GM18520 (cell line): ENCODE results near the gene GNAO1.

Source experiments
- ATAC-seq: cut with Tn5 transposase; IDR thresholded peaks from one replicate; pipeline ENCODE4 v1.9.1; 2021; ENCODE audit not compliant: unreplicated experiment

The GNAO1 gene

DNA sequence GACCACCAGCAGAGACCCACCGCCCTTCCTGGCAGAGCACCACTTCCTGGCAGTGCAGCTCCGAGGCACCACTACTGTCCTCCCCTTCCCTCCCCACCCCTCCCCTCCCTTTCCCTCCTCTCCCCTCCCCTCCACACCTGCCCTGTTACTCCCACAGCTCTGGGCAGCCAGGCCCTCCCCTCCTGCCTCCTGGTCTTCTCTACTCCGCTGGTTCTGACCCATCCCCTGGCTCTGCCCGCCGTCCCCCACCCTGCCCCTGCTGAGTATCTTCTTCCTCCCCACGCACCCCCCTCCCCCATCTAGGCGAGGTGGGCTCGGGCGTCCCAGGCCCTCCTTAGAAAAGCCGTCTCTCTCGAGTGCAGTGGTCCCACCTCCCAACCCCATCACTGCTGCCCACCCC is 156.4 kb downstream of the GNAO1 start:
- no peak for ATAC-seq

DNA sequence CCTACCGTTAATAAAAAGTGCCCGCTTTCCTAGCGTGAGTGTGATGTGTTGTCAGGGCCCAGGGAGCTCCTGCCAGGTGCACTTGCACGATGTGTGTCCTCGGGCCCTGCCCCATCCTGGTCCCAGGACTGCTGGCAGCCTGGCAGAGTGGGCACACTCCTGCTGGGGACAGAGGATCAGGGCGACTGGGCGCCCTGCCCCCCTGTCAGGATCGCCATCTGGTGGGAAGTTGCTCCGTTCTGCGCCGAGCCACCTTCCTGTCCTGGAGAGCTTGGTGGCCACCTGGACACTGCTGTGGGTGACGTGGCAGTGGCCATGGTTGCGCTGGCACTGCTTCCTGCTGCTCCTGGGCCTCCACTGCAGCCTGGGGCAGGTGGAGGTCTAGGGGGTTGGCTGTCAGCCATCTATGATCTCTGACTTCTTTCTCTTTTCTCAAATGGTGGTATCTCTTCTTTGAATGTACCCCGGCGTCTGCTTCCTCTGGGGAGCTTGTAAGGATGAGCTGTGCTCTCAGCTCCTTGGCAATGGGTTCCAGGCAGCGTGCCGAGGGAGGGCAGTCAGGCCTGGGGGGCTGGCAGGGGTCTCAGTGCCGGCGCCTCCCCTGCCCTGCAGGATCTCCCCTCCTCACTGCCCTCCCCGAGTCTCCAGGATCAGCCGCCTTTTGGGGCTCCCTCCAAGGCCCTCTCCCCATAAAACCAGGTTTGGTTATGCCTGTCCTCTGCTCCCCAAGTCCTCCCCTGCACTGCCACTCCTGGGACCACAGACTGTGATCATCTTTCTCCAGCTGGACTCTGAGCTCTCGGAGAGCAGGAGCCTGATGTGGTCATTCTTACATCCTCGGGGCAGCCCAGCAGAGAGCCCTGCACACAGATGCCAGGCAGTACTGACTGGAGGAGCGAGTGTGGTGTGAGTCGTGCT is 157.1 kb downstream of the GNAO1 start:
- no peak for ATAC-seq

DNA sequence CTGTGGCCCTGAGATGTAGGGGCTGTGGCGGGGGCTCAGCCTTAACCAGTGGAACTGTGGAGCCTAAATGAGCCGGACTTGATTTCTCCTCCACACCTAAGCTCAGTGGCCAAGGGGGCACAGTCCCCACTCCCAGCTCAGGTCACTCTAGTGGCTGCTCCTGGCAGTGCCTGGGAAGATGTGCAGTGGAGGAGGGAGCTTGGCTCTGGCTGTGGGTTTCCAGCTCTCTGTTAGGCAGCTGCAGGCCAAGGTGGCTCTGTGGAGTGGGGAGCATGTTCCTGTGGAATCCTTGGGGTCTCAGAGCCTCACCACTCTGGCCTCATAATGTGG is 157.8 kb downstream of the GNAO1 start:
- ATAC-seq: no peak

DNA sequence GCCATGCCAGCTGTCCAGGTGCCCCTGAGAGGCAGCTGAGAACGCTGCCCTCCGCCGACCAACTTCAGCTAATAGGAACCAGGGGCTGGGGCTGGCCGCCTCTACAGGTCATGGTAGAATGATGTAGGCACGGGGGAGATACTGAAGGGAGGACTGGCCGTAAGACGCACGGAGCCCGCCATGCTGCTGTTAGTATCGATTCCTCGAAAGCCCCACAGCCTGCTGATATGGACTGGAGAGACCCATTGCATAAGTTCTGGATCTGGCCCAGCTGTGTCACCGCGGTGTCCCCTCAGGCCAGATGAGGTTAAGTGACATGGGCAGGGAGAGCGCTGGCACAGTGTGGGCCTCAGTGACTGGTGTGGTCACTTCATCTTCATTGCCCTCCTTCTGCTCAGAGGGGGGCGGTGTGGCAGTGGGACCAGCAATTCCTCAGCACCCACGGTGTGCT is 158.4 kb downstream of the GNAO1 start:
- ATAC-seq: no peak

DNA sequence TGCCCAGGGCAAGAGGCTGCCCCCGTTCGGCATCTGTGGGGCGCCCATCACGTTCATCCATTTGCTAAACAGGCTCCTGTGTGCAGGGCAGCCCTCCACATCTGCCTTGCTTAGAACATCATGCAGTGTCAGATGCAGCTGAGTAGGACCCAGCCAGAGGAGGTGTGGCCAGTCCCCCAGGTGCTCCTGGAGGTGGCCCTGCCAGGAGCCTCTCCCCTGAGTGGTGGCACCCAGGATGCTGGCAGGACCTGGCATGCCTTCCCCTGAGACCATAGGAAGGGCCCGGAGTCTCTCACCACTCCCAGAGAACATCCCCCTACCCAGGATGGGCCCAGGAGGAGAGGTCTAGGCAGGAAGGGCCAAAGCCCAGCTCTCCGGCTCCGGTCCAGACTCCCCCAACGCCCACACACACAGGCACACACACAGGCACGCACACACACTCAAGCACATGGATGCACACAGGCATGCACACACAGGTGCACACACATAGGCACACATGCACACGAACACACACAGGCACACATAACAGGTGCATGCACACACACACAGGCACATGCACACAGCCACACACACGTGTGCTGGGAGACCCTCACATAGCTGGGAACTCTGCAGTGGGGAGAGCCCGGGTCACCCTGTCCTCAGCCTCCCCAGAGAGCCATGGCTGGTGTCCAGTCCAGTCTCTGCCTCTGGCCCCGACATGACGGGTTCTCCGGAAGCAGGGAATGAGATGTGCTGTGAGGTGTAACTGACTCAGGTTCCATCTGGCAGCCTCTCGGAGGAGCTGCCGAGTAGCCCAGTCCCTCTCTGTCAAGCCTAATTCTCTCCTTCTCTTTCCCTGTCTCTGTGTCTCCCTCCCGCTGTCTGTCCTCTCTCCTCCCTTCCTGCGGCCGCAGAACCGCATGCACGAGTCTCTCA is 159.5 kb downstream of the GNAO1 start:
- no peak for ATAC-seq

DNA sequence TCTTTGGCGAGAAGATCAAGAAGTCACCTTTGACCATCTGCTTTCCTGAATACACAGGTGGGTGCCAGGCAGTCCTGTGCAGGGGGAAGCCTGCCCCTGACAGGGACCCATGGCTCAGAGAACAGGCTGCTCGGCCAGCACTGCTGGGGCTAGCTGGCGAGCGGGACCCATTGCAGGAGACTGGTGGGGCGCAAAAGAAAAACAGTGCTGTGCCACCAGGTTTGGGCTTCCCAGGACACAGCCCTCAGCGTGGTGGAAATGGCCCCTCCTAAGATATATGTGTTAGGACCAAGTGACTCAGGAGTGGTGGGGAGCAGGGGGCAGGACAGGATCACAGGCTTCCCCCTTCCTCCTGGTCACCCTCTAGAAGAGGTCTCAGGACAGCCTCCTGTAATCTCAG is 160.2 kb downstream of the GNAO1 start:
- ATAC-seq: no peak

DNA sequence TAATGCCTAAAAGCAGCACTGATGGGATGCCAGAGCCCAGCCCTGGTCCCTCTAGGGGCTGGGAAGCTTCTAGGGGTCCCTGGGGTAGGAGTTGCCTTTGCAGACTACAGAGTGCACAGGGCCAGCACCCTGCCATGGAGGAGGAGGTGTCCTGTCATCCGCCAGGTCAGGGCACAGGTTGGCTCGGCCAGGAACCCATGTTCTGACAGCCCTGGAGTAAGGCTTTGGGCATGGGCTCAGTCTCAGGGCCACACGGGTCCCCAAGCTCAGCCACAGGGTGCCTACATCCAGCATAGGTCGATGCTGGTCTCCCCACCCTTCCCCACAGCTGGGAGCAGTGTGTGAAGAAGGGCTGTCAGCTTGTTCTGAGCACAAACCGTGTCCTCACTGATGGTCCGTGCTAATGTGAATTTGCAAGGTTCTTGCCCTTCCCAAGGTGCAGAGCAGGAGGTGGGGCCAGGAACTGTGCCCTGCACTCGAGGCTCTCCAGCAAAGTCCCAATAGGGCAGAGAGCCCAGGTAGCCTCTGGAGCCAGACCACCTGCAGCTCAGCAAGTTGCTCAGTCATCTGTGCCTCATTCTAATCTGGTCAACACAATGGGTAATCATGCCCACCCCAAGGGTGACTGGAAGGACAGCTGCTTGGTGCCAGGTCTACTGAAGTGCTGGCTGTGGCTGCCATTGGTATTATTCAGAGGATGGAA is 161.2 kb downstream of the GNAO1 start:
- ATAC-seq: no peak

DNA sequence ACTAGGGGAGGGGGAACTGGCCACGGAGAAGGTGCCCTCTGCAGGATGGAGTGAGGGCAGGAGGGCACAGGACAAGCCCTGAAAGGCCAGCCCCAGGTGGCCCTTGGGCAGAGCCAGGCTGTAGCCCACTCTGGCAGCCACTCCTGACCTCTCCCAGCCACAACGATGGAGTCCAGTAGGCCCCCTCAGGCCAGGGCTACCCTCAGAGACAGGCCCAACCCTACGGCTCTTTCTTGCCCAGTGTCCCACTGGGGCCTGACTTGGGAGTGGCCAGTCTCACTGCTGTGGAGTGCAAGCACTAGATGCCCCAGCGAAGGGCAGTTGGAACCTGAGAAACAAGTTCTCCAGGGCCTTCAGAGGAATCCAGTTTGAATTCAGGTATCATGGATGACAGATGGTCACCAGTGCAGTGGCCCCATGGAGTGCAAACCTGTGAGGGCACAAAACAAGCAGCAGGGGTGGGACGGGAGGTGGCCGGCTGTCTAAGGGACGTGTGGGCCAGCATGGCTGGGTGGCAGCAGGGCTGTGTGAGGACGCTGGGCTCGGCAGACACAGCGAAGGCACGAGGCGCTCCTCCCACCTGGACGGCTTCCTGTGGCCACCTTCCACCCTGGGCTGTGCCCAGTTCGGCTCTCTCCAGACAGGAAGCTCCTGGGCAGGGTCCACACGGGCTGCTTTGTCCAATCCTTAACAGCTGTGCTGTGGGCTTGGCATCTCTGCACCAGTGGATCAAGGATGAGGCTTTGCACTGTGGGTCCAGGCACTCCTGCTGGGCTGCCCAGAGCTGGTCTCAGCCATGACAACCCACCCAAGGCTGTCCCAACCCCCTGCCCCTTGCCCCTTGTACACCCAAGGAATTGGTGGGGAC is 162.0 kb downstream of the GNAO1 start:
- no peak for ATAC-seq

DNA sequence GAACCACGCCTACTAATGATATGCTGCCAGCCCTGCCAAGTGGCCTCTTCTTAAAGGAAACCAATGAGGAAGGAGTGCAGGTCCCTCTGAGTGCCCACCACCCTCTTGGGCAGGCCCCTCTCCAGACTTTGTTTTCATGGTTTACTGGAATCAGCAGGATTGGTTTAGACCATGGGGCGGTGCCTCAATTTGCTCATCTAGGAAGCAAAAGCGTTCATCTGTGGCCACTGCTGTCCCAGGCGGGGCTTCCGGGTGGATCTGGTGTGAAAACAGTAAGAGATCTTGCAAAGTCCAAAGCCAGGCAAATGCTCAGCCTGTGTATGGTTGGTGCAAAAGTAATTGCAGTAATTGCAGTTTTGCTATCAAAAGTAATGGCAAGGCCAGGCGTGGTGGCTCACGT is 162.7 kb downstream of the GNAO1 start:
- ATAC-seq: no peak

DNA sequence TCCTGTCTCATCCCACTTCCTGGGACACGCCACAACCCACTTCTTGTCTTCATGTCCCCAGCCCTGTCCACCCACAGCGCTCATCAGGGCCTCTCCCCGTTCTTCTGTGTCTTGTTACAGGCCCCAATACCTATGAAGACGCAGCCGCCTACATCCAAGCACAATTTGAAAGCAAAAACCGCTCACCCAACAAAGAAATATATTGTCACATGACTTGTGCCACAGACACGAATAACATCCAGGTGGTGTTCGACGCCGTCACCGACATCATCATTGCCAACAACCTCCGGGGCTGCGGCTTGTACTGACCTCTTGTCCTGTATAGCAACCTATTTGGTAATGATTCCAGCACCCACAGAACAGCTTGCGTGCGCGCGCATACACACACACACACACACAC is 163.5 kb downstream of the GNAO1 start:
- ATAC-seq: no peak

DNA sequence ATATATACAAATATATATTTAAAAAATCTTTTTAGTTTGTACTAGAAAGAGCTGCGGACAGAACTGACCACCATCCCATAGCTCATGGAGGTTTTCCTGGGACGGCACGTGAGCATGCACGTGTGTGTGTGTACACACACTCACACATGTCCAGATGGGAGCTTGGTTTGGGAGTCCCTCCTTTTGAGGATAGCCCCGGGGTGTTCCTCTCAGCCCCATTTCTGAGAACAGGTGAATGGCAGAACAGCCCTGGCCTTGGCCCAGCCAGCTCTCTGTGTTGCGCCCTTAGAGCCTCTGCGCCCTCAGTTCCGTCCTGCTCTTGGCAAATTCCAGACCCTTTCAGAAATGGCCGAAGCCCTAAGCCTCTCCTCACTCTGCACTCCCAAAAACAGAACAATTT is 163.9 kb downstream of the GNAO1 start:
- no peak for ATAC-seq

DNA sequence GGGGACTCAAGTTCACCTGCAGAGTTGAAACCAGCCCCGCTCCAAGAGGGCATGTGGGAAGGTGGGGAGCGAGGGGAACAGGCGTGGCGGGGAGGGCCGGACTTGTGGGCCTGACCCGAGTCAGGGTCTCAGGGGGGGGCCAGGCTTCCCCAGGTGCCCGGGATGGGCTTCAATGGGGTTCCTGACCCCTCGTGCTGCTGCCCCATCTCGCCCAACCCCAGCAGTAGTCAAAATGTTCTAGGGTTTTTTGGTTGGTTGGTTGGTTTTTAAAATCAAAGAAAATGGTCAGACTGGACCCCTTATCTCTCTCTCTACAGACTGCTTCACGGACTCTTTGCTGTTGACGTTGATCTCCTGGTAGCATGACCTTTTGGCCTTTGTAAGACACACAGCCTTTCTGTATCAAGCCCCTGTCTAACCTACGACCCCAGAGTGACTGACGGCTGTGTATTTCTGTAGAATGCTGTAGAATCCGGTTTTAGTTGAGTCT is 164.5 kb downstream of the GNAO1 start:
- ATAC-seq: no peak

DNA sequence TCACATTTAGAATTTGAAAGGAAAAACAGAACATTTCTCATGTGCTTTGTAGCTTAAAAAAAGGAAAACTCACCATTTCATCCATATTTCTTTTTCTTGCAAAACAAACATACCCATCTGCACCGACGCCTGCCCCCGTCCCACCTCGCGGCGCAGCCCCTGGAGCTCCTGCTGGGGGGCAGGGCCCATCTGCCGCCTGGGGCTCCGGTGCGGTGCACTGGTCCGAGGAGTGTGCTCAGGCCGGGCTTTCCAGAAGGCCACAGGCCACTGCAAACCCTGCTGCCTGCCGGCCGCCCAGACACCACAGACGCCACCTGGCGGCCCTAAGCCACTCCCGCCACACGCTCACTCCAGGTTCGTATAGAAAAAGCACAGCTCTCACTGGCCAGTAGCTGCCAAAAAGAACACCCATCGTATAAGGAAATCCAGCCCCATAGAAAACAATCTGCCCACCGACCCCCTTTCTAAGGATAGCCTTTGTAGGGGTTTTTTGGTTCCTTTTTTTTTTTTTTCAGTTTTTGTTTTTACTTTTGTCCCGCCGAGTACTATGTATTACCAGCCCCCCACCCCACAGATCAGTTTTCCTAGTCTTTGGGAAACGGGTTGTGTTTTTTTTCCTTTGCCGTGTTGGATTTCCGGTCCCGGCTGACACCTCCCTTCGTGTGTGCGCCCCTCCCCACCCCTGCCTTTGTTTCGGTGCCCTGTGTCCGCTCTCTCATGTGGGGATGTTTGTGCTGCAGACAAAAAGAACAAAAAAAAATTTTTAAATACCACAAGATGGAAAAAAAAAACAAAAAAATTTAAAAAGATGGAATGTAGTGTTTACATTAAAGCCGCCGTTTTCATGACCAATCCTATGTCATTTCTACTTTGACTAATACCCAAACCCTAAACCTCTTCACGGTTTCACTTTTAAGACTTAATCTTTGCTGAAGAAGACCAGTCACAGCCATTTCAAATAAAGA is 165.3 kb downstream of the GNAO1 start:
- peak; percentile 88 for ATAC-seq

DNA sequence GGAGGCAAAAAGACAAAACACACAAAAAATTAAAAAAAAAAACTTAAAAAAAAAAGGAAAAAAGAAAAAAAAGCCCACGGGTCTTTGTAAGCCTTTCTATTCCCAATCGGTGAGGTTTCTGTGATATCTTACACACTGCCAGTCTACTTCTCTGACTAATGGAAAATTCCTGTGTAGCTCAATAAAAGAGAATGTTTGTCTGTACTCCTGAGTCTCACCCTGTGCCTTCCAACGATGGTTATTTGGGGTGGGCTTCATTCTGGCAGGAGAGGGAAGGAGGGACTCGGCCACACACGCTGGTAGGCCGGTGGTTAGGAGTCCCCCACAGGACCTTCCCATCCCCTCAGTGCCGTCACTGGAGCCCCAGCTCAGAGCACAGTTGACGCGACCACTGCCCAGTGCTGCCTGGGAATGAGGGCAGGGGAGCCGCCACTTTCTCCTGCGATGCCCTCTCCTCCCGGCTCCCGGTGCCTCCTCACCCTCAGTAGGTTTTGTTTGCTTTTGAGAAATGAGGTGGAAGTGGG is 166.0 kb downstream of the GNAO1 start:
- ATAC-seq: no peak

DNA sequence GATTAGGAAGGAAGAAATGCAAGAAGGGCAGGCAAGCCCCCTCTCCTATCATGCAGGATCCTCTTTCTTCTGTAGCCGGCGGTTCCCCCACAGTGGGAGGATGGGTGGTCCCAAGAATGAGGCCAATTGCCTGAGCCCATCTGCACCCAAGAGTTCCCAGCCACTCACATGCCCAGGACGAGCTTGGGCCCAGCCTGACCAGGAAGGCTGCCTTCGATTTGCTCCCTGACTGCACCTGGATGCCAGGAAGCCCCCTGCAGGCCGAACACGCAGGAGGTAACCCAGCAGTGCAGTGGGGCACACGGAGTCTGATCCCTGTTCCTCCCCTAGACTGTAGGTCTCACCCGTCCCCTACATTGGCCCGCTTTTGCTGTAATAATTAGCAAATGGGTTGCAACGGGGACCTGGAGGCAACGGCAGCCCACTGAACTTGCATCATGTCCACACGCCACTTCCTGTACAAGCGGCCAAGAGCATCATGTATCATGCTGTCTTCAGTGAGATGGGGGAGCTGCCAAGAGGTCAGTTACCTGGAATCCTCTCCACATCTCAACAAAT is 166.6 kb downstream of the GNAO1 start:
- ATAC-seq: no peak

DNA sequence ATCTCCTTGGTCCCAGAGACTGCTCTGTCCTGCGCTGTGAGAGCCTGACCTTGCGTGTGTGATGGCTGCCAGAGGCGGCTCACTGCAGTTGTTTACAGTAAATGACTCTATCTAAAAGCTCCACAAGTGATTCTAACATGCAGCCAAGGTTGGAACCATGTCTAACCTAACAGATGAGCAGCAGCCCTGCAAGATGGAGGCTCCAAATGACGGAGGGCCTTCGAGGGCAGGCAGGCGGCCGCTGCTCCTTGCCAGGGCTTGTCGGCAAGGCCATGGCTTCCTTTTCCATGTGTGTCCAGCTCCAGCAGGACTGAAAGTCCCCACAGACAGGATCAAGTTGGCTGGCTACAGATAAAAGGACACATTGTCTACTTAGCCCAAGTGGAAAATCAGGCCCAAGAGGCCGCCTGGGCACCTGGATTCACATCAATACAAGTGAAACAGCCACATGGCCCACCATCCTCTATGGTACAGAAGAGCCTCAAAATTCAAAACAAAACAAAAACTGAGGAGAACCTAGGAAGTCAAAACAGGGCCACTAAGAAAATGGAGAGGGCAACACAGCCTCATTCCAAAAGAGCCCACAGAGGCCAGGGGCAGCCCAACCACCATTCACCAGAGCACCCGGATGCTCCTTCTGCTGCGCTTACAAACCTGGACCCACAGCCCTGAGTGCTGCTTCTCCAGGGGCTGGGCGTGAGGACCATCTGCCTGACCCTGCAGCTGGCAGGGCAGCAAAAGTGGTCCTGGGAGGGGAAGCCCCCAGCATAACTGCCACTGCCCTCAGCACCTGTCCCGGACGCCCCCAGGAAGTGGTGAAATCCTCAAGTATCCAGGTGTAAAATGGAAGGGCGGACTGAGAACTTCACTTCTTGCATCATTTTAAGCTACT is 169.1 kb downstream of the GNAO1 start:
- no peak for ATAC-seq

DNA sequence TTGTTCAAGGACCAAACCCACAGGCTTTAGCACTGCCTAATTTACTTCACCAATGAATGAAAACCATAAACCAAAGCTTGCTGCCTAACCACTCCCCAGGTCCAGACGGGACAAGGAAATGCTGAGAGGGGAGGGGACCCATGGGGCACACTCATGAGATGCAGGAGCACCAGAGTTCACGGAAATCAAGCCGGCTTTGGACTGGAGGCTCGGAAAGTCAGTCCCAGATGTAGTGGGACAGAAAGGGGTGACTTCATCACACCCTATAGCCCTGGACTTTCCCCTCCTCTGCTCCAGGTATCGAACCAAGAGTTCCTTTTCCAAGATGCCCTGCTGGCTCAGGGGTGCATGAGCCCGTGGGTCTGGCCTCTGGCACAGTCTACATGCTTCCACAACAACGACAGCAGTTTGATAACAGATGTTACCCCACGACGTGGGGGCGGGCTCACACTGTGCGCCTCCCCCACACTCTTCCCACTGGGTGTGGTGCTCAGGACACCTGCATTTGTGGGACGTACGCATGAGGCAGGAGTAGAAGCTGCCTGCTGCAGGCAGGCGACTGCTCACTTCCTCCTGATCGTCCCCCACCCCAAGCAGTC is 170.9 kb downstream of the GNAO1 start:
- ATAC-seq: no peak
